ENCODE results near the gene PSMD4.

Gene PSMD4

GRCh38 chr1:151290709-151291303, 36.3 kb downstream of the PSMD4 start:
- TF ChIP-seq CTCF (IDR thresholded peaks at IDR 0.05; ENCODE audit: low read depth, low read length, missing control alignments): no peak
- Histone ChIP-seq H3K4me3 (ENCODE audit: low read depth, low read length) (no peak overlapping the region), H3K36me3 (replicated peaks) (peaks cover 82% of the 10 kb centered on the region), H3K27me3 (replicated peaks) (no peaks in the 10 kb centered on the region), H3K27ac (no peak overlapping the region)
- DNase-seq: no peak
- in situ Hi-C loops (cut with HindIII; ENCODE audit: low pct_ligation_motif_present, low sequenced_read_pairs): no loop called here

GRCh38 chr1:151292207-151293030, 37.9 kb downstream of the PSMD4 start:
- H3K27ac ChIP-seq: no peak overlapping the region
- TF ChIP-seq CTCF (IDR thresholded peaks at IDR 0.05; ENCODE audit: low read depth, low read length, missing control alignments): peak; percentile 20
- H3K4me3 ChIP-seq (ENCODE audit: low read depth, low read length): no peak overlapping the region
- DNase-seq: no peak
- H3K27me3 ChIP-seq (replicated peaks): no peaks in the 10 kb centered on the region
- peaks cover 79% of the 10 kb centered on the region for H3K36me3 ChIP-seq (replicated peaks)
- in situ Hi-C loops (cut with HindIII; ENCODE audit: low pct_ligation_motif_present, low sequenced_read_pairs): no loop called here

- in situ Hi-C loops (cut with HindIII; ENCODE audit: low pct_ligation_motif_present, low sequenced_read_pairs): no loop called here
- Histone ChIP-seq H3K36me3 (replicated peaks) (peaks cover 79% of the 10 kb centered on the region), H3K27me3 (replicated peaks) (no peaks in the 10 kb centered on the region), H3K4me3 (ENCODE audit: low read depth, low read length) (no peak overlapping the region), H3K27ac (no peak overlapping the region)
- no peak for TF ChIP-seq CTCF (IDR thresholded peaks at IDR 0.05; ENCODE audit: low read depth, low read length, missing control alignments)
- DNase-seq: no peak
These were observed 38.6 kb downstream of the PSMD4 start for GRCh38 chr1:151293093-151293492.

GRCh38 chr1:151294742-151295462, 40.4 kb downstream of the PSMD4 start:
- H3K27ac ChIP-seq: no peak overlapping the region
- TF ChIP-seq CTCF (IDR thresholded peaks at IDR 0.05; ENCODE audit: low read depth, low read length, missing control alignments): no peak
- H3K4me3 ChIP-seq (ENCODE audit: low read depth, low read length): no peak overlapping the region
- H3K36me3 ChIP-seq (replicated peaks): peaks cover 82% of the 10 kb centered on the region
- in situ Hi-C loops (cut with HindIII; ENCODE audit: low pct_ligation_motif_present, low sequenced_read_pairs): no loop called here
- DNase-seq: no peak
- no peaks in the 10 kb centered on the region for H3K27me3 ChIP-seq (replicated peaks)

GRCh38 chr1:151309811-151310323, 55.3 kb downstream of the PSMD4 start:
- Histone ChIP-seq H3K4me3 (ENCODE audit: low read depth, low read length) (no peak overlapping the region), H3K27me3 (replicated peaks) (no peaks in the 10 kb centered on the region), H3K36me3 (replicated peaks) (peaks cover 49% of the 10 kb centered on the region), H3K27ac (peak overlapping the region; percentile 46)
- in situ Hi-C loops (cut with HindIII; ENCODE audit: low pct_ligation_motif_present, low sequenced_read_pairs): no loop called here
- peak; percentile 64 for DNase-seq
- peak; percentile 33 for TF ChIP-seq CTCF (IDR thresholded peaks at IDR 0.05; ENCODE audit: low read depth, low read length, missing control alignments)

Measured in brain microvascular endothelial cell (primary cell).